Hippocampal formation (tissue), 2 donors: Measurements from ENCODE around the gene ULBP2.
A peak's percentile ranks its signal among the peaks of the same experiment; 100 is the strongest.
"Not testable (repeated sequence)": the region's sequence is repeated elsewhere in the genome, so short reads cannot be mapped to it uniquely, and the experiment has no call there.

Source experiments
- DNase-seq, 2 donors: peaks; one replicate each; lab custom pipeline; 2025; lab: John Stamatoyannopoulos, UW

The ULBP2 gene

DNA sequence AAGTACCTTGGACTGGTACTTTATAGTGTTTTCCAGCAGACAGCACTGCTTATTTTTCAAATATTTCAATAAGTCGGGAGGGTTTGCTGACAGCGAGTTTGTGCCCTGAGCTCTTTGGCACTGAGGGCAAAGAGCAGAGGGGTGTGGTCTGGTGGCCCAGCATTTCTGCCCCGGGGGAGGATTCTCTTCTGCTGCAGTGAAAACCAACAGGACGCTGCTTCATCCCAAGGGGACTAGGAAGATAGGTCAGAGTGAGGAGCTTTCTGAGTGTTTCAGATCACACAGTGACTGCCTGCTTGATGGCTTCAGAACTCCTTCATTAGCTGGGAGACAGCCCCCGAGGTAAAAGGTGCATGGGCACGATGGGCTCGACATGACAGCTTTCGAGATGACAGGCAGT is 8.6 kb downstream of the ULBP2 start:
- DNase-seq, result no peak

DNA sequence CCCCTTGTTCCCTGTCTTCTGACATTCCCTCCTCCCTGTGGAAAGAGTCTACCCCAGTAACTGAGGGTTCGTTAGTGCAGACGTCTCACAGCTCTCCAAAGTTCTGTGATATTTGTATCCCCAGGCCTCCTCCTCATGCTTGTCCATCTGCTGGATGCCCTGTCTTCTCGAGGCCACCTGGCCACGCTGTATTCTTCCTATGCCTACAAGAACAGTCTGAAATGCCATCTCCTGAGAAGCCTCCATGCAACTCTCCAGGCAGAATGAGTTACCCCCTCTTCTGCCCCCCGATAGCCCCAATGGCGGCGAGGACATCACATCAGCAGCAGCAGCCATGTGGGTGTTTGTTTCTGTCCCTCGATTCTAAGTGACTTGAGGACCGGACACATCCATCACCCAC is 9.3 kb downstream of the ULBP2 start:
- no peak for DNase-seq

DNA sequence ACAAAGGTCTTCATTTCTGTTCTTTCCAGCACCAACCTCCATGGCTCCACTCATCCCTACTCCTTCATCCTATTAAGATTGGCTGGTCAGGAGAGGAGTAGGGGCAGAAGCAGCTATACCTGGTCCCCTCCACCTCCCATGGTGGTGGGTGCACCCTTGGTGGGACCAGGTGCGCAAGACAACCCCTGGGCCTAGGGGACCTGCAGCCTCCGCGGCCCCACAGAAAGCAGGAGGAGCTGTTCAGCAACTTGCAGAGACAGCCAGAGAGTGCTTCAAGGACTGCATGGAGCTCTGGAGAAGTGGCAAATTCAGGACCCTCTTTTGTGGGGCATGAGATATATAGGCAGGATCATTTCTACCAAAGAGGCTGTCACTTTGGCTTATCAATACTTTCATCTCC is 9.8 kb downstream of the ULBP2 start:
- no peak for DNase-seq

GRCh38 chr6:149953390-149953789 is 11.6 kb downstream of the ULBP2 start:
- not testable (repeated sequence) for DNase-seq

GRCh38 chr6:149953934-149954327 is 12.1 kb downstream of the ULBP2 start:
- not testable (repeated sequence) for DNase-seq

DNA sequence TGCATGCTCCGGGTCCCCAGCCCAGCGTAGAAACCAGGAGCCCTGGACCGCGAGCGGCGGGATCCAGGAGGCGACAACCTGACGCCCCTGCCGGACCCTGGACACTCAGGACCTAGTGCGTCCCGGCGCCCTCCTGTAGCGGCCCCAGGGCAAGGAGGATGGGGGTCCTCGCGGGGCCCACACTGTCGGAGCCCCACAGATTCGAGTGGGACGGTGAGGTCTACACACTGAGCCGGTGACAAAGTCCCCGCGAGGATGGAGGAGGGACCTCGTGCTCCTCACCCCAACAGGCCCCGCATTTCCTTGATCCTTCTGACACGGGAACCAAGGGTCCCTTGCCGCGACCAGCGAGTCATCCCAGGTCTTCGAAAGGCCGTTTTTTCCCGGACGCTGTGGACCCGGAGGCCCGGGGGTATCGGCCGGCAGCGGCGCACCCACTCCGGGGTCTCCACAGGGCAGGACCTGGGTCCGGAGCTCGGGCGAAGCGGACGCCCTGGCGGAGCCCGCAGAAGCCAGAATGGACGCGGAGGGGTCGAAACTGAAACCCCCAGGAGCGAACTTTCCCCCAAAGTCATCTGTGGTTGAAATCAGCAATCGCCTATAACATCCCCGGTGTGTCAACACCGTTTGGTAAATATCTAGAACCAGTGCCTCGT is 12.6 kb downstream of the ULBP2 start:
- DNase-seq, result not testable (repeated sequence)

GRCh38 chr6:149954984-149955653 is 13.3 kb downstream of the ULBP2 start:
- not testable (repeated sequence) for DNase-seq

GRCh38 chr6:149955654-149956317 is 14.0 kb downstream of the ULBP2 start:
- DNase-seq, result not testable (repeated sequence)

DNA sequence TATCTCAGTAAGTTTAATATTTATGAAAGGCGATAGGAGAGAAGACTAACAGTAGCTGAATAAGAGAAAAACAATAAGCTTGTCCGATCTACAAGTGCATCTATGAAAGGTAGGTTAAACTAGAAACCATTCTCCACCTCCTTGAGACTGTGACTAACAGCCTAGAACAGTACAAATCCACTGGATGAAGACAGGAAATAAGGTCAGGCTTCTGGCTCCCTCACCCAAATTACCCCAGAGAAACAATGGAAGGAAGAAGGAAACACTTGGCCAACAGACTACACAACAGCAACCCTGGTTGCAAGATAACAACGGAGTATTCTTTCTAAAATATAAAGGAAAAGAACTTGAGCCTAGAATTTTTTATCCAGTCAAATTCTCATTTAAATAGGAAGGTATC is 16.3 kb downstream of the ULBP2 start:
- not testable (repeated sequence) for DNase-seq

DNA sequence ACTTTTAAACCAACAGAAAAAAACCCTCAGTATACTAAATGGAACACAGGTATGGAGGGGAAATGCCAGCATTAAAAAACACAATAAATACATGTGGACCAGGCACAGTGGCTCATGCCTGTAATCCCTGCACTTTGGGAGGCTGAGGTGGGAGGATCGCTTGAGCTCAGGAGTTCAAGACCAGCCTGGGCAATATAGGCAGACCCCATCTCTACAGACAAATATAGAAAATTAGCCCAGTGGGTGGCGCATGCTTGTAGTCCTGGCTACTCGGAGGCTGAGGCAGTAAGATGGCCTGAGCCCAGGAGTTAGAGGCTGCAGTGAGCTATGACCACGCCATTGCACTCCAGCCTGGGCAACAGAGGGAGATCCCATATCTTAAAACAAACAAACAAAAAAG is 18.0 kb downstream of the ULBP2 start:
- DNase-seq, result not testable (repeated sequence)

- DNase-seq, result no peak
Measured at GRCh38 chr6:149960488-149960887, 18.7 kb downstream of the ULBP2 start.

DNA sequence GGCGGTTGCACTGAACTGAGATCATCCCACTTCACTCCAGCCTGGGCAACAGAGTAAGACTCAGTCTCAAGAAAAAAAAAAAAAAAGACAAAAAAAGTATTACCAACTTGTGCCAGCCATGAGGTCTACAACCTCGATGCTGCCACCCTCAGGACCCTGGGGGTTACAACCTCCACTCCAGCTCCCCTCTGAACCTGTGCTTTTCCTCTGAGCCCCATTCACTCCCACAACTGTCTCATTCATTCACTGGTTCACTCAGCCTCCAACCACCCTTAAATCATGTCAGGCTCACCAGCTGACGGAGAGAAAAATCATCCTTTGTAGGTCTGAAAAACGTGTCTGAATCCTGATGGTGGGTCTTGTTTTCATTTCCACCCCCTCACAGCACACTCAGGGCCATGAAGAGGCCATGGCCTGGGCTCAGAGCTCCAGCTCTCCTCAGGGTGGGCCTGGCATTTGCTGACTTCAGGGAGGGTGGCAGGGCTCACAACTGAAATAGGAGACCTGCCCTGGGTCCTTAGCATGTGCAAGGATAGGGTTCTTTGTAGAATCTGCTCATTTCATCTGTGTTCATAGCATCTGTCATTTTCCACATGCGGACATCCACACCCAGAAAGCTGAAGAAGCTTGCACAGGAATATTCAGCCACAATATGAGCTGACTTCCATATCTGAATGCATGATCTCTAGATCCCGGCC is 20.1 kb downstream of the ULBP2 start:
- DNase-seq, result no peak

DNA sequence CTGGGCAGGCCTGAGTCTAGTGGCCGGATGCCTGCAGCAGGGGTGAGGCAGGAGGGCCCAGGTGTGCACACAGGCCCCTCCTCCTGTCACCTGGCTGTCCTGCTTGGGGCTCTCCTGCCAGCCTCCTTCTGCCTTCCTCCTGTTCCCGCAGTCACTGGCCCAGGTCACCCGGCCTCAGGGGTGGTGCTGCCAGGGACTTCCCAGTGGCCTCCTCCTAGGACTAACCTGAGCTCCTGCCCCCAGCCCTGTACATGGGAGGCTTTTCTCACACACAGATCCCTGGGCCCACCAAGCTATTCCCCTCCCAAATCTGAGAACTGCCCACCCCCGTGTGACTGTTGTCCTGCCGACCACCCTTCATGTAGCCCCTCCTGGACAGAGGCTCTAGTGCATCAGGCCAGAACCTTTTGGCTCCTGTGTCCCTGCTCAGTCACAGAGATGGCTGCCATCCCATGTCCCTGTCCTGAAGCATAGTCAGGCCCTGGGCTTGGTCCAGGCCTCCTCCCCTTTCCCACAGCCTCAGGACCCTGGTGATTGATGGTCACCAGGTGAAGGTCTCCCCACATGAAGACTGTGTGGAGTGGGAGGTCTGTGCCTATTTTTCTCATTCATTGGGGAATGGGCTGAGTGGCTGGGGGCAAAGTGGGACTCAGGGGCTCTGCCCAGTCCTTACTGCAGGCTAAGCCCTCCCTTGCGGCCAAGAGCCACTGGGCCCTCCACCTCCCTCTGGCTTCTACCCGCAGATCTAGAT is 20.8 kb downstream of the ULBP2 start:
- DNase-seq, result no peak

- no peak for DNase-seq
Measured at GRCh38 chr6:149963212-149963461, 21.3 kb downstream of the ULBP2 start.

GRCh38 chr6:149963462-149964307 is 21.9 kb downstream of the ULBP2 start, which contains the start of gene ULBP1:
TSS of gene ULBP1 (plus strand) at chr6:149963943. CDS start at chr6:149964050, 107 bp downstream.
- peak in 1 of 2 donors; percentile 53 for DNase-seq

GRCh38 chr6:149964308-149965193 is 22.7 kb downstream of the ULBP2 start:
- no peak for DNase-seq

- DNase-seq, result no peak
Measured at GRCh38 chr6:149965194-149966020, 23.6 kb downstream of the ULBP2 start.

- not testable (repeated sequence) for DNase-seq
Measured at GRCh38 chr6:149966319-149966718, 24.5 kb downstream of the ULBP2 start.

DNA sequence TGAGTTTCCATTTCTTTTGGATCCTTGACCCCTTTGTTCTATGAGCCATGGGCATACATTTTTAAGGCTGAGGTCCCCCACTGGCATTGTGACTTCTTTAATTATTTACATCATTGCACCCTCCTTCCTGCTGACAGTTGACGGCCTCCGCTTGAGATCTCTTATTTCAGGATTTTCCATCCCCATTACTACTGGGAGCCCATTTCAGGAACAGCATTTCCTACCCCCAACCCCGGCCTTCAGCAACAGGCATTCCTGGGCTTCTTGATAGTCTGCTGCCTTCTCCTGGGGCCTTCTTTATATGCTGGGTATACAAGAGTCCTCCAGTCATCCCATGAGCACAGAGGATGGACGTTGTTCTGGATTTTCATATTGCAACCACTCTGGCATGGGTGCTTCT is 25.8 kb downstream of the ULBP2 start:
- DNase-seq, result no peak
